T-helper 22 cell (primary cell): ENCODE data around the gene HS3ST6.
"Not testable (repeated sequence)": the region's sequence is repeated elsewhere in the genome, so short reads cannot be mapped to it uniquely, and the experiment has no call there.

ENCODE experiments used
- DNase-seq: peaks from one replicate; pipeline ENCODE4 v3.0.0-alpha.2; 2020; ENCODE audit warnings: low read depth

The HS3ST6 gene

GRCh38 chr16:1946495-1947368 is 28.5 kb upstream of the HS3ST6 start:
- DNase-seq: no peak

GRCh38 chr16:1945559-1946391 is 27.6 kb upstream of the HS3ST6 start:
- DNase-seq: no peak

- DNase-seq: no peak
Measured at GRCh38 chr16:1944612-1945199, 26.5 kb upstream of the HS3ST6 start.

GRCh38 chr16:1942810-1943726 is 24.9 kb upstream of the HS3ST6 start, which contains the start of gene MSRB1:
Gene MSRB1 (minus strand): TSS chr16:1943199. CDS start chr16:1943156, 43 bp downstream.
- peak; percentile 99 for DNase-seq

GRCh38 chr16:1942047-1942809 is 24.0 kb upstream of the HS3ST6 start:
- no peak for DNase-seq

- DNase-seq: no peak
Measured at GRCh38 chr16:1941162-1942046, 23.2 kb upstream of the HS3ST6 start.

- DNase-seq: no peak
Measured at GRCh38 chr16:1940273-1941161, 22.3 kb upstream of the HS3ST6 start.

GRCh38 chr16:1939833-1940232 is 21.6 kb upstream of the HS3ST6 start:
- DNase-seq: not testable (repeated sequence)

GRCh38 chr16:1938910-1939309 is 20.7 kb upstream of the HS3ST6 start:
- no peak for DNase-seq

- DNase-seq: no peak
Measured at GRCh38 chr16:1938316-1938715, 20.1 kb upstream of the HS3ST6 start.

GRCh38 chr16:1936945-1937479 is 18.8 kb upstream of the HS3ST6 start:
- no peak for DNase-seq

- no peak for DNase-seq
Measured at GRCh38 chr16:1933097-1933661, 15.0 kb upstream of the HS3ST6 start.

GRCh38 chr16:1932050-1933028 is 14.1 kb upstream of the HS3ST6 start:
- DNase-seq: no peak

GRCh38 chr16:1930338-1930720 is 12.1 kb upstream of the HS3ST6 start:
- no peak for DNase-seq

- DNase-seq: peak; percentile 76
Measured at GRCh38 chr16:1929578-1930337, 11.5 kb upstream of the HS3ST6 start.

GRCh38 chr16:1929105-1929504 is 10.9 kb upstream of the HS3ST6 start:
- DNase-seq: no peak
